Measurements from ENCODE around the gene EXOC4.

Gene EXOC4

DNA sequence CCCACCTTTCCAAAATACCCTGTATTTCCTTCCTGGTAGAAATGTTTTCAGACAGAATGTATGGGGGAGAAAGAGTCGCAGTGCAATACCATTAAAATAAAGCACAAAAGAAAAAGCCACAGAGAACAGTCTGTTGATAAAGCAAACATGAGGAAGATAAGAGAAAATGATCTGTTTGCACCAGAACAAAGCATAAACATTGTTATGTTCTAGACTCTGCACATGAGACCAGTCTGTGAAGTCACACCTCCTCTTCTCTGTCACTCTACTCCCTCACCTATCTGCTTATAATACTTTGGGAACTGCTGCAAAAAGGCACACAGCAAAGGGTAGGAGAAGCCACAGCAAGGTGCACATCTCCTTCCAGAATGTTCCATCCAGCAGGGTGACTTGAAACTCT, 807.0 kb downstream of the EXOC4 start:
- H3K27ac ChIP-seq = no peak overlapping the region
- H3K4me3 ChIP-seq = no peak overlapping the region
- no peak for DNase-seq (ENCODE audit: low spot score)
- TF ChIP-seq CTCF (IDR thresholded peaks at IDR 0.05) = no peak

GRCh38 chr7:134060874-134061273, 808.0 kb downstream of the EXOC4 start:
- H3K27ac ChIP-seq = no peak overlapping the region
- H3K4me3 ChIP-seq = no peak overlapping the region
- no peak for DNase-seq (ENCODE audit: low spot score)
- no peak for TF ChIP-seq CTCF (IDR thresholded peaks at IDR 0.05)

- no peak for DNase-seq (ENCODE audit: low spot score)
- no peak overlapping the region for H3K27ac ChIP-seq
- H3K4me3 ChIP-seq = no peak overlapping the region
- no peak for TF ChIP-seq CTCF (IDR thresholded peaks at IDR 0.05)
These were observed 809.6 kb downstream of the EXOC4 start for GRCh38 chr7:134062460-134062859.

DNA sequence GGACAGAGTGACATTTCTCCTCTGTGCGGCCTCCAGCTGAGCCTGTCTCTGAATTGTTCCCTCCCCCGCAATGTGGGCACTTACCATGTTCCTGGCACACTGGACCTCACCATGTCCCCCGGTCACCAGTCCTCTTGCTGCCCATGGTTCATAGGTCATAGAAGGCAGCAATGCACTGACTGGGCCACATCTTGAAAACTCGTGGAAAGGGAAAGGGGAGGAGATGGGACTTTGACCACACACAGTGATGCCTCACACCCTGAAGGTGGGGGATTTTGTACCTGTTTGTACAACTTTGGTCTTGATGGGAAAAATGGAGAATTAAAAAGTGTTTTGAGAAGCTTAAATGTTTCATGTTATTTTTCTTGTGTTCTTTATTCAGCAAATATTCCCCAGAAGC, 812.5 kb downstream of the EXOC4 start:
- Histone ChIP-seq H3K27ac (no peak overlapping the region), H3K4me3 (no peak overlapping the region)
- DNase-seq (ENCODE audit: low spot score) = no peak
- no peak for TF ChIP-seq CTCF (IDR thresholded peaks at IDR 0.05)

DNA sequence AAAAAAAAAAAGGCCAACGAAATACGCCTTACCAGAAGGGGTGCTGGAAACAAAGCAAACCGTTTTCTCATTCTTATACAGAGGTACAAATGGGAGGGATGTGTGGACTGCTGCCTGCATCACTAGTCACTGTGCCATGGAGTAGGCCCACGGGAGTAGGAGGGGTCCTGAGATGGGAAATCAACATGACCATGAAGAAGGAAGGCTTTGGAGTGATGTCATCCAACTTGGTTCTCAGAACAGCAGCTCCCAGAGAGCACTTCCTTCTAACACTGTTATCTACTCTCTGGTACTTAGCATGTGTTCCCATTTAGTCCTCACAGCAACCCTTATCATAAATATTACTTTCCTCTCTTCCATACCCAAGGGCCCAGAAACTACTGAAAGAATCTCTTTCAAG, 814.3 kb downstream of the EXOC4 start:
- no peak for TF ChIP-seq CTCF (IDR thresholded peaks at IDR 0.05)
- H3K4me3 ChIP-seq = no peak overlapping the region
- H3K27ac ChIP-seq = no peak overlapping the region
- no peak for DNase-seq (ENCODE audit: low spot score)

DNA sequence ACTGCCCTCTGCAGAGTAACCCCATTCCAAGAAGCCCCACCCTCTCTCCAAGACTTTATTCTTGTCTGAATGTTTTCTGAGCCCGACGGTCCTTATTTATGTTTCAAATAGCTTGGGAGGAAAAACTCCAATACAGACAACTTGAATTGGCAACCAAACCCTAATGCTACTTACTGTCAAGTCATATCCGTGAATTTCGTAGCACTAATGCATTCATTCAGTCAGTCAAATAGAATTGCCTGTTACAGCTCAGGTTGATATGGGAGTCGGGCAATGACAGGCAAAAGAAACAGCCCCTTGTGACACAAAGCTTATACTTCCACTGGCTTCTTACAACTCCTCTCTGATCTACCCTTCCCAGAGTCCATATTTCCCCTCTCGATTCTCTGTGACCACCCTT, 815.8 kb downstream of the EXOC4 start:
- DNase-seq (ENCODE audit: low spot score) = no peak
- Histone ChIP-seq H3K4me3 (no peak overlapping the region), H3K27ac (no peak overlapping the region)
- TF ChIP-seq CTCF (IDR thresholded peaks at IDR 0.05) = no peak

DNA sequence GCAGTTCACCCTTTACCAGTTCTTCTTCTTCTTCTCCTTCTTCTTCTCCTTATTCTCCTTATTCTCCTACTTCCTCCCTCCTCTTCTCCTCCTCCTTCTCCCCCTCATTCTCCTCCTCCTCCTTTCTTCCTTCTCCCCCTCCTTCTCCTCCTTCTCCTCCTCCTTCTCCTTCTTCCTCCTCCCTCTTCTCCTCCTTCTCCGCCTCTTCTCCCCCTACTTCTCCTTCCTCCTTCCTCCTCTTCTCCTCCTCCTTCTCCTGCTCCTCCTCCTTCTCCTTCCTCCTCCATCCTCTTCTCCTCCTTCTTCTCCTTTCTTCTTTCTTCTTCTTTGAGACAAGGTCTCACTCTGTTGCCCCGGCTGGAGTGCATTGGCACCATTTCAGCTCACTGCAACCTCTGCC, 816.3 kb downstream of the EXOC4 start:
- H3K4me3 ChIP-seq = no peak overlapping the region
- DNase-seq (ENCODE audit: low spot score) = no peak
- no peak overlapping the region for H3K27ac ChIP-seq
- no peak for TF ChIP-seq CTCF (IDR thresholded peaks at IDR 0.05)

Measured in coronary artery (tissue), 2 donors.